OCI-LY1 (cell line): ENCODE results near the gene XYLT2.

Experiments
- H2AFZ ChIP-seq: fragments of 200-600 bp; sonication (generic), shearing (Covaris generic); 2 replicates; pipeline ENCODE4 v1.6.0; 2014; ENCODE audit warnings: antibody characterized with exemption, mild to moderate bottlenecking, low read length
- H3F3A ChIP-seq: fragments of 200-600 bp; sonication (generic), shearing (Covaris generic); 2 replicates; pipeline ENCODE4 v1.6.0; 2014; ENCODE audit warnings: mild to moderate bottlenecking, antibody characterized with exemption, low read length, moderate library complexity; ENCODE audit not compliant: insufficient read depth
- H3K27ac ChIP-seq: fragments of 200-600 bp; sonication (generic); 2 replicates; pipeline ENCODE4 v1.5.1; 2014; ENCODE audit warnings: low read length, mixed run types, mild to moderate bottlenecking, low read depth; ENCODE audit not compliant: poor library complexity, severe bottlenecking
- H3K27me3 ChIP-seq: fragments of 200-600 bp; sonication (generic); 2 replicates; pipeline ENCODE4 v1.6.0; 2014; ENCODE audit warnings: antibody characterized with exemption, mild to moderate bottlenecking, low read length, moderate library complexity; ENCODE audit not compliant: insufficient read depth
- H3K36me3 ChIP-seq: fragments of 200-600 bp; sonication (generic); 2 replicates; pipeline ENCODE4 v1.6.1; 2014; ENCODE audit warnings: mild to moderate bottlenecking, antibody characterized with exemption, low read length, moderate library complexity, mixed read lengths; ENCODE audit not compliant: insufficient read depth
- H3K4me1 ChIP-seq: fragments of 200-600 bp; sonication (generic); 2 replicates; pipeline ENCODE4 v1.5.1; 2014; ENCODE audit warnings: mild to moderate bottlenecking, low read length, moderate library complexity; ENCODE audit not compliant: insufficient read depth, severe bottlenecking
- H3K4me2 ChIP-seq: fragments of 200-600 bp; sonication (generic), shearing (Covaris generic); 2 replicates; pipeline ENCODE4 v1.6.1; 2014; ENCODE audit warnings: low read length
- H3K4me3 ChIP-seq: fragments of 200-600 bp; sonication (generic); 2 replicates; pipeline ENCODE4 v1.5.1; 2014; ENCODE audit warnings: low read length, low read depth, mild to moderate bottlenecking, mixed read lengths; ENCODE audit not compliant: poor library complexity, severe bottlenecking
- H3K79me2 ChIP-seq: fragments of 200-600 bp; shearing (Covaris generic); 2 replicates; pipeline ENCODE4 v1.6.1; 2016; ENCODE audit warnings: mixed run types, low read length, mixed read lengths; ENCODE audit not compliant: insufficient read depth
- H3K9ac ChIP-seq: fragments of 200-600 bp; sonication (generic), shearing (Covaris generic); 2 replicates; pipeline ENCODE4 v1.6.1; 2014; ENCODE audit warnings: mild to moderate bottlenecking, low read length, mixed read lengths
- H3K9me2 ChIP-seq: fragments of 200-600 bp; sonication (generic), shearing (Covaris generic); 2 replicates; pipeline ENCODE4 v1.6.1; 2014; ENCODE audit warnings: low read depth, mild to moderate bottlenecking, low read length, mixed read lengths
- H3K9me3 ChIP-seq: fragments of 200-600 bp; shearing (Covaris generic); 2 replicates; pipeline ENCODE4 v1.6.1; 2014; ENCODE audit warnings: low read length, mixed read lengths
- H4K20me1 ChIP-seq: fragments of 200-600 bp; sonication (generic), shearing (Covaris generic); 2 replicates; pipeline ENCODE4 v1.6.0; 2016; ENCODE audit warnings: mild to moderate bottlenecking, low read length; ENCODE audit not compliant: insufficient read depth
- CTCF ChIP-seq: fragments of 200-600 bp; sonication (generic), shearing (Covaris generic); IDR thresholded peaks from 2 replicates; pipeline ENCODE4 v1.5.1; 2017; ENCODE audit warnings: mild to moderate bottlenecking, antibody characterized with exemption, low read length, moderate library complexity, mixed read lengths
- EZH2 ChIP-seq: fragments of 200-600 bp; sonication (generic), shearing (Covaris generic); IDR thresholded peaks from 2 replicates; pipeline ENCODE4 v1.8.0; 2017; ENCODE audit warnings: borderline replicate concordance, mixed run types, mild to moderate bottlenecking, antibody characterized with exemption, low read length, moderate library complexity, mixed read lengths

XYLT2 gene

GRCh38 chr17:50392621-50393020, 46.7 kb downstream of the XYLT2 start:
- Histone ChIP-seq H3K27ac (no peak overlapping the region), H3K9me2 (no peaks in the 10 kb centered on the region), H3K9ac (no peak overlapping the region), H3K4me2 (no peak overlapping the region), H3F3A (no peaks in the 10 kb centered on the region), H3K9me3 (no peaks in the 10 kb centered on the region), H3K4me1 (peaks cover 30% of the 10 kb centered on the region), H3K79me2 (peaks cover 19% of the 10 kb centered on the region), H3K4me3 (no peak overlapping the region), H2AFZ (no peak overlapping the region), H4K20me1 (no peaks in the 10 kb centered on the region), H3K27me3 (no peaks in the 10 kb centered on the region), H3K36me3 (peaks cover 75% of the 10 kb centered on the region)
- TF ChIP-seq CTCF, result no peak
- TF ChIP-seq EZH2, result no peak

GRCh38 chr17:50393700-50394099, 47.8 kb downstream of the XYLT2 start:
- Histone ChIP-seq H4K20me1 (no peaks in the 10 kb centered on the region), H3K79me2 (peaks cover 19% of the 10 kb centered on the region)

GRCh38 chr17:50394711-50395110, 48.8 kb downstream of the XYLT2 start:
- no peak overlapping the region for H2AFZ ChIP-seq
- H3K9ac ChIP-seq, result no peak overlapping the region
- peaks cover 19% of the 10 kb centered on the region for H3K79me2 ChIP-seq
- no peaks in the 10 kb centered on the region for H3K9me2 ChIP-seq
- no peaks in the 10 kb centered on the region for H3K9me3 ChIP-seq
- no peak overlapping the region for H3K4me2 ChIP-seq
- peaks cover 32% of the 10 kb centered on the region for H3K4me1 ChIP-seq
- no peaks in the 10 kb centered on the region for H3F3A ChIP-seq
- H3K27ac ChIP-seq, result no peak overlapping the region
- H3K36me3 ChIP-seq, result peaks cover 54% of the 10 kb centered on the region
- TF ChIP-seq CTCF (no peak), EZH2 (no peak)
- H4K20me1 ChIP-seq, result no peaks in the 10 kb centered on the region
- no peaks in the 10 kb centered on the region; the same call in 1 of the 2 replicates for H3K27me3 ChIP-seq
- H3K4me3 ChIP-seq, result no peak overlapping the region

More at GRCh38 chr17:50393700-50394099, 47.8 kb downstream of the XYLT2 start:
- Histone ChIP-seq H3K4me3 (no peak overlapping the region), H3K27ac (no peak overlapping the region), H3K9me2 (no peaks in the 10 kb centered on the region), H3K9ac (no peak overlapping the region), H3K27me3 (no peaks in the 10 kb centered on the region), H2AFZ (no peak overlapping the region), H3K36me3 (peaks cover 64% of the 10 kb centered on the region), H3F3A (no peaks in the 10 kb centered on the region), H3K9me3 (no peaks in the 10 kb centered on the region), H3K4me2 (no peak overlapping the region), H3K4me1 (peaks cover 32% of the 10 kb centered on the region)
- TF ChIP-seq CTCF, result no peak
- TF ChIP-seq EZH2, result no peak
